Testis (tissue), 3 donors: ENCODE results near the gene PDF. TPM values are rescaled to one million over a fixed set of nuclear protein-coding genes. Genes with fewer than 3 reads are reported as not detected.

Source experiments
- DNase-seq: peaks from one replicate; pipeline ENCODE4 v3.0.0-alpha.2; 2019
- H3K27ac ChIP-seq, 2 donors: fragments of 200-600 bp; sonication (generic); one replicate each; pipeline ENCODE4 v1.5.1; 2019
- H3K27me3 ChIP-seq: fragments of 200-600 bp; sonication (generic); one replicate; pipeline ENCODE4 v1.5.1; 2019
- H3K36me3 ChIP-seq: fragments of 200-600 bp; sonication (generic); one replicate; pipeline ENCODE4 v1.5.1; 2017; ENCODE audit warnings: low read depth; ENCODE audit errors: missing control alignments
- H3K4me1 ChIP-seq: fragments of 200-600 bp; sonication (generic); one replicate; pipeline ENCODE4 v1.5.1; 2019
- H3K4me3 ChIP-seq, 2 donors: fragments of 200-600 bp; sonication (generic); one replicate each; pipeline ENCODE4 v1.5.1; 2017 to 2019
- H3K9me3 ChIP-seq: fragments of 200-600 bp; sonication (generic); one replicate; pipeline ENCODE4 v1.5.1; 2017
- CTCF ChIP-seq, 3 experiments: fragments of 450-650 bp in 2 of 3; fragments of 200-600 bp in 1 of 3; sonication (generic) in 1 of 3; IDR thresholded peaks; one replicate each; pipeline ENCODE4 v1.5.1; 2016 to 2019; ENCODE audit warnings: antibody characterized with exemption in 3 of 3, mild to moderate bottlenecking in 2 of 3, moderate library complexity in 1 of 3
- POLR2A ChIP-seq: fragments of 450-650 bp; IDR thresholded peaks from one replicate; pipeline ENCODE4 v1.6.1; 2017; ENCODE audit warnings: antibody characterized with exemption, mild to moderate bottlenecking, moderate library complexity
- WGBS, 2 donors: methylation state at CpG; one replicate each; pipeline ENCODE4 v1.1.5; 2018; 5-methylcytosine and 5-hydroxymethylcytosine counted together
- intact Hi-C: fragments of 100-400 bp; cut with DNase I; formaldehyde crosslinking; loops from one replicate; pipeline ENCODE4 v1.15.1; 2023; ENCODE audit warnings: low total_unique reads
- polyA plus RNA-seq: library from polyadenylated mRNA; stranded (reverse); fragments of 350-450 nt; fragmentation: Illumina TruSeq; extraction: RNeasy Lipid Tissue Mini Kit (QIAGEN cat#74804); gene quantifications from one replicate; pipeline ENCODE4 v1.2.3, GENCODE V29; 2014; ENCODE audit warnings: low read depth, low replicate concordance; ENCODE audit not compliant: insufficient read depth
- total RNA-seq, 2 donors: library from RNA; depleted of rRNA; stranded (reverse); fragments of >200 nt; gene quantifications; one replicate each; pipeline ENCODE4 v1.2.3, GENCODE V29; 2016

Gene PDF
- total and polyA plus RNA-seq, 3 donors from 2014 or later = 3.9 to 27.9 (median 25.7) TPM

- TF ChIP-seq POLR2A = no peak
- TF ChIP-seq CTCF (IDR thresholded peaks at IDR 0.05) = no peak
- Histone ChIP-seq H3K27me3 (no peaks in the 10 kb centered on the region), H3K9me3 (no peaks in the 10 kb centered on the region), H3K27ac (no peak overlapping the region), H3K36me3 (no peaks in the 10 kb centered on the region), H3K4me1 (peaks cover 13% of the 10 kb centered on the region), H3K4me3 (no peak overlapping the region)
- intact Hi-C loops = no loop called here
- DNase-seq = no peak
- WGBS, 2 donors = 54 to 65% methylated on average over 7 of the region's 7 CpGs
Observed at GRCh38 chr16:69326172-69326873, 4.1 kb downstream of the PDF start.

GRCh38 chr16:69325784-69326171 is 4.6 kb downstream of the PDF start:
- peaks cover 8% of the 10 kb centered on the region for H3K4me1 ChIP-seq
- H3K27me3 ChIP-seq = no peaks in the 10 kb centered on the region
- no peaks in the 10 kb centered on the region for H3K36me3 ChIP-seq
- intact Hi-C loops = no loop called here
- WGBS, 2 donors = 82 to 87% methylated on average over 6 of the region's 6 CpGs
- TF ChIP-seq POLR2A (no peak), CTCF (IDR thresholded peaks at IDR 0.05) (no peak)
- no peak overlapping the region for H3K27ac ChIP-seq
- peak; percentile 11 for DNase-seq
- no peak overlapping the region for H3K4me3 ChIP-seq
- H3K9me3 ChIP-seq = no peaks in the 10 kb centered on the region

- H3K36me3 ChIP-seq = no peaks in the 10 kb centered on the region
- peaks cover 8% of the 10 kb centered on the region for H3K4me1 ChIP-seq
- intact Hi-C loops = no loop called here
- no peaks in the 10 kb centered on the region for H3K27me3 ChIP-seq
- H3K9me3 ChIP-seq = no peaks in the 10 kb centered on the region
- DNase-seq = peak; percentile 9
- no peak overlapping the region for H3K4me3 ChIP-seq
- no peak overlapping the region for H3K27ac ChIP-seq
- TF ChIP-seq POLR2A = no peak
- no peak for TF ChIP-seq CTCF (IDR thresholded peaks at IDR 0.05)
- 70 to 79% methylated on average over 10 of the region's 10 CpGs for WGBS, 2 donors
Observed at GRCh38 chr16:69324585-69325253, 5.7 kb downstream of the PDF start.

- Histone ChIP-seq H3K27ac (no peak overlapping the region), H3K4me3 (no peak overlapping the region), H3K9me3 (no peaks in the 10 kb centered on the region), H3K36me3 (no peaks in the 10 kb centered on the region), H3K4me1 (peaks cover 2% of the 10 kb centered on the region), H3K27me3 (no peaks in the 10 kb centered on the region)
- 42 to 69% methylated on average over 4 to 8 of the region's 8 CpGs for WGBS, 2 donors
- peak; percentile 53 for DNase-seq
- TF ChIP-seq CTCF (IDR thresholded peaks at IDR 0.05) (no peak), POLR2A (no peak)
- intact Hi-C loops = no loop called here
Observed at GRCh38 chr16:69324013-69324531, 6.3 kb downstream of the PDF start.
